Measurements from ENCODE around the gene TPRG1.

The TPRG1 gene

DNA sequence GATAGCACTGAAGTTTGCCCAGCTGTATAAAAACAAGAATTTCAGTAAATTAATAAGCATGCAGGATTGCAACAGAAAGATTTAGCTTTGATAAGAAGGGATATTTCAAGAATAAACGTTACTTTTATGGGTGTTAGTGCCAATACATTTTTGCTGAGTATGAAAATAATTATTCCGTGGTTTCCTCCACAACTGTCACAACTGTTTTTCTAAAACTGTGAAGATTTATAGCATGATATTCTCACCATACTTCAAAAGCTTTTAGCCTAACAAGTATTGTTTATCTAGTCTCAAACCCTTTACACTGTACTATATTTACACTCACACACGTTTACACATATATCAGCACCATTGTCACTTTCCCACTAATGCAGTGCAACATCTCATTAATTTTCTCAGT is 200.5 kb downstream of the TPRG1 start:
- no peaks in the 10 kb centered on the region for H3K36me3 Mint-ChIP-seq (ENCODE audit: low read depth)
- ATAC-seq, result no peak
- no peaks in the 10 kb centered on the region for H3K4me1 Mint-ChIP-seq
- no peak for DNase-seq
- no peak overlapping the region for H3K4me3 Mint-ChIP-seq
- H3K27ac Mint-ChIP-seq, result no peak overlapping the region
- no peaks in the 10 kb centered on the region for H3K27me3 Mint-ChIP-seq
- no peaks in the 10 kb centered on the region for H3K9me3 Mint-ChIP-seq

All from activated naive CD8-positive, alpha-beta T cell treated with anti-CD3 and anti-CD28 coated beads, Interleukin-2, amount 50 U/mL, for 24 hours (primary cell).